Dermis blood vessel endothelial cell (primary cell): Measurements from ENCODE around the gene ZFAND3. TPM values are rescaled to one million over a fixed set of nuclear protein-coding genes. Genes with fewer than 3 reads are reported as not detected.

ENCODE experiments used
- DNase-seq: peaks from one replicate; pipeline ENCODE4 v3.0.0; 2010
- total RNA-seq: library from RNA; depleted of rRNA; stranded (reverse); fragments of >200 nt; gene quantifications from 2 replicates; pipeline ENCODE4 v1.2.3, GENCODE V29; 2014

The ZFAND3 gene
- total RNA-seq, 1 donor from 2014 or later = 16.7 TPM

DNA sequence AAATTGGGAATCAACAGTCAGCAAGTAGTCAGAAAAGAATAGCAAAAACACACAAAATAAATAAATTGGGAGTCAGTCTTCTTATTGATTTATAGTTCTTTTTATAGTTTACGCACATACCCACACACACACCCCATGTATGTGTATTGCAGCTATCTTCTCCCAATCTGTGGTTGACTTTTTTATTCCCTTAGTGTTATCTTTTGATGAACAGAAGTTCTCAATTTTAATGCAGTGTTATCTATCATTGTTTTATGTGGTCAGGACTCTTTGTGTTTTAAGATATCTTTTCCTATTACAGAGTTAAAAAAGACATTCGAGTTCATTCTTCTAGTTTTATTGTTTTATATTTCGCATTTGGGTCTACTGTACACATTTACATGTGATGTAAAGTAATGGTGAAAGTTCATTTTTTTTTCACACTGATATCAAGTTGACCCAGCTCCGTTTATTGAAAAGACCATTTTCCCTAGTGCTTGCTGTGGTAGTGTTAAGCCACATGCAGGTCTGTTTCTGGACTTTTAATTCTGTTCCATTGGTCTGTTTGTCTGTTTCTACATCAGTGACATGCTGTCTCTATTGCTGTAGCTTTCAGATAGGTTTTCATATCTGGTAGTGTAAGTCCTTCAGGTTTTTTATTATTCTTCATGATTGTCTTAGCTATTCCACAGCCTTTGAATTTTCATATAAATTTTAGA is 78.4 kb downstream of the ZFAND3 start:
- no peak for DNase-seq

DNA sequence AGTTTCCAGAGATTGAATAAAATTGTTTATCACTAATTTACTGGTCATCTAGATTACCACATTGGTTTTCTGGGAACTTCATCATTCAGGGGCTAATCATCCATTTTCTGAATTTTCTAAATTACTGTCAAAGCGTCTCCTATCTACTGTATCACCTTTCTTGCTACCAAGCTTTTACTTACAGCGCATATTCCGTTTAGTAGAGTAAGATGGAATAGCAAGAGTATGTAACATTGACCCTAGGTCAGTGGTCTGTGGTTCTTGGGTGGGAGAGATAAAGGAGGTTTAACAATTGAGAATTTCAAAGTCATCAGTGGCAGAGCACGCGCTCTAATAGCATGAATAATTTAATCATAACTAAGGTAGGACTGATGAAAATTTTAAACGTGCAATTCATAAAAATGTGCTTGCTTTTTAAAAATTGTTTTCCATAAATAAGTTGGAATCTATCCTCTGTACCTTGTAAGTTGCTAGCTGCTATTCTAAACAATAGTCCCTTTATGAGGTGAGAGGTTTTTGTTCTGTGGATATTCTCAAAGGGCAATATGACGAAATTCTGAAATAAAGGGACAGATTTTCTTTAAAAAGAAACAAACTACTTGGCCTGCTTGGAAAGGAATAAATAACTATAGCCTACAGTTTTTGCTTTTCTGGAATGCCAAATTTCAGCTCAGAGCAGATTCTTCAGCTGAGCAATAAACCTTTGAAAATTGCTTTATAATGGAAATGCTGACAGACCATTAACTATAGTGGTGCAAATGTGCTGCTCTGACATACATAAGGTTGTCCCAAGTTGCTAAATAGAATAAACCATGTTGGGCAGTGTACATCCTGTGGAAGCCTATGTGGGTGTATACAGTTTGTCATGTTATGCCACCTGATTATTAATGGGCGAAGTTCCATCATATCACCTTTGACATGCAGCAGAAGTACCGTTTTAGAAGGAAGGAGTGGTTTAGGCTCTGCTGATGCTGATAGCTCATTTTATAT is 84.1 kb downstream of the ZFAND3 start:
- no peak for DNase-seq

DNA sequence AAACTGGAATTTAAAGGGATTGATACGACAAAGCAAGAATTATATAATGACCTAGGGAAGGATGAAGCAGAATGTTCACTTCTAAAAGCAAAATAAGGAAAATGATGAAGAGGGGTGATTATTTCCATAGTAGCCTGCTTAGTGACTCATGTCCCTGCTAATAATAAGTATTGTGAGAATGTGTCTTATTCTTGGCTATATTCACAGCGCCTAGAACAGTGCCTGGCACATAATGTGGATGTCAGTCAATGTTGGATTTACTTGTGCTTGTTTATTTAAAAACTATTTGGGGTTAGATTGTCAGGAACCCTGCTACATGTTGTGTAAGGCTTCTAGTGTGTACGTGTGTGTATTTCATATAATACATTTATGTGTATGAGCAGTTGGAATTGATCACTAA is 85.1 kb downstream of the ZFAND3 start:
- DNase-seq = peak; percentile 24

DNA sequence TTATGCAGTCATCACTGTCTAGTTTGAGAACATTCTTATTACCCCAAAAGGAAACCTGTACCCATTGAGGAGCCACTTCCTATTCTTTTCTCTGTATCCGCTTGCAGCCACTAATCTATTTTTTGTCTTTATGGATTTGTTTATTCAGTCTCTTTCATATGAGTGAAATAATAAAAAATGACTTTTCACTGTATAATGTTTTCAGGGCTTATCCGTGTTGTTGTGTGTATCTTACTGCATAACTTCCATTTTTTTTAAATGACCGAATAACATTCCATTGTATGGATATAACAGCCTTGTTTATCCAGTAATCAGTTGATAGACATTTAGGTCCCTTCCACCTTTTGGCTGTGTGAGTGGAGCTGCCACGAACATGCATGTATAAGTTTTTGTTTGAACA is 86.6 kb downstream of the ZFAND3 start:
- DNase-seq = peak; percentile 47

GRCh38 chr6:37910998-37911397 is 91.5 kb downstream of the ZFAND3 start:
- DNase-seq = no peak

DNA sequence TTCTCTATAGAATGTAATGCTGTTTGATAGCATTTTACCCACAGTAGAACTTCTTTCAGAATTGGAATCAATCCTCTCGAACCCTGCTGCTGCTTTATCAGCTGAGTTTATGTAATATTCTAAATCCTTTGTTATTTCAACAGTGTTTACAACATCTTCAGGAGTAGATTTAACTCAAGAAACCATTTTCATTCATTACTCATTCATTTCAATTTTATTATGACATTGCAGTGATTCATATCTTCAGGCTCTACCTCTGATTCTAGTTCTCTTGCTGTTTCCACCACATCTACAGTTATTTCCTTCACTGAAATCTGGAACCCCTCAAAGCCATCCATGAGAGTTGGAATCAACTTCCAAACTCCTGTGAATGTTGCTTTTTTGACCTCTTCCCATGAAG is 93.7 kb downstream of the ZFAND3 start:
- no peak for DNase-seq

GRCh38 chr6:37915463-37915862 is 95.9 kb downstream of the ZFAND3 start:
- DNase-seq = no peak

- no peak for DNase-seq
Measured at GRCh38 chr6:37916149-37916548, 96.6 kb downstream of the ZFAND3 start.

DNA sequence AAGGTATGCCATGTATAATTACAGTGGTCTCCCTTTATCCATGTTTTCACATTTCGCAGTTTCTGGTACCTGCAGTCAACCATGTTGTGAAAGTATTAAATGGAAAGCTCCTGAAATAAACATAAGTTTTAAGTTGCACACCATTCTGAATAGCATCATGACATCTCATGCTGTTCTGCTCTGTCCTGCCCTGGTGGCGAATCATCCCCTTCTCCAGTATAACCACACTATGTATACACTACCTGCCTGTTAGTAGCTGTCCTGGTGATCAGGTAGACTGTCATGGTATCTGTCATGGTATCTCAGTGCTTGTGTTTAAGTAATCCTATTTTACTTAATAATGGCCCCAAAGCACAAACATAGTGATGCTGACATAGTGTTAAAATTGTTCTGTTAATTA is 97.1 kb downstream of the ZFAND3 start:
- DNase-seq = no peak

DNA sequence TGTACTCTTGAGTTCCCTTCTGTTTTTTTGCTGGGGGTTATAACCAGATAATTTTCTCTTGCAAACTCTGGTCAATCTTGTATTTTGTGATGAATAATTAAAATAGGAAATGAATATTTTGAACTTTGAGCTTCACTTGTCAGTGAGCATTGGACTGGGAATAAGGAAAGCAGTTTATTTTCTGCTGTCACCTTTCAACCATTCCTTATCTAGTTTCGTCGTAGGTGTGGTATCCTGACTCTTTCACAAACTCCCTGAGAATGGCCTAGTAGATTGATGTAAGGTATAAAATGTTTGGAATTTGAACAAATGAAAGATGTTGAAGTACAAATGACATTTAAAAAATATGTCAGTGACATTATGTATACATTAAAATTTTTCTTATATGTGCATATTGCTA is 98.0 kb downstream of the ZFAND3 start:
- no peak for DNase-seq

- DNase-seq = no peak
Measured at GRCh38 chr6:37919417-37920157, 100.1 kb downstream of the ZFAND3 start.

DNA sequence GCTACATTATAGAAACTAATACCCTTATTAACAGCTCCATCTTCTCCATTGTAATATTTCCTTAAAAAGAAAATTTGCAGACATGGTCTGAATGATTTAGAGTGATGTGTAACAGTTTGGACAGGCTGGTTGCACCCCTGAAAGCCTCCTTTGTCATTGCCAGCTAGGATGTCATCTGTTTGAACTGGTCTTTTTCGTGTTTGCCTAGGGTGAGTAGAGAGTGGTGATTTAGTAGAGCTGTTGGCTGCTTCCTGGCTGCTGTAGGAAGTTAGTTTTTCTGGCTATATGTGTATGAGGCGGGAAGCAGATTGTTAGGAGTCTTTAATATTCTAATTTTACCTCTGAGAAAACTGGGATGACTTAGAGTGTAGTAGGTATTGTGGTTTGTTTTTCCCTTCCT is 101.1 kb downstream of the ZFAND3 start:
- DNase-seq = no peak

DNA sequence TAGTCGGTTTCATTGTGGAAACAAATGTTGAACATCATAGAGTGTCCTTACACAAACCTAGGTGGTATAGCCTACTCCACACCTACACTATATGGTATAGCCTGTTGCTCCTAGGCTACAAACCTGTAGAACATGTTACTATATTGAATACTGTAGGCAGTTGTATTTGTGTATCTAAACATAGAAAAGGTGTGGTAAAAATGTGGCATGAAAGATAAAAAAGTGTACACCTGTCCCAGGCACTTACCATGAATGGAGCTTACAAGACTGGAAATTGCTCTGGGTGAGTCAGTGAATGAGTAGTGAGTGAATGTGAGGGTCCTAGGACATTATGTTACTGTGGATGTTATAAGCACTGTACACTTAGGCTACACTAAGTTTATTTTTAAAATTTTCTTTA is 103.0 kb downstream of the ZFAND3 start:
- no peak for DNase-seq

- no peak for DNase-seq
Measured at GRCh38 chr6:37923514-37923913, 104.0 kb downstream of the ZFAND3 start.

GRCh38 chr6:37926661-37927060 is 107.1 kb downstream of the ZFAND3 start:
- no peak for DNase-seq

DNA sequence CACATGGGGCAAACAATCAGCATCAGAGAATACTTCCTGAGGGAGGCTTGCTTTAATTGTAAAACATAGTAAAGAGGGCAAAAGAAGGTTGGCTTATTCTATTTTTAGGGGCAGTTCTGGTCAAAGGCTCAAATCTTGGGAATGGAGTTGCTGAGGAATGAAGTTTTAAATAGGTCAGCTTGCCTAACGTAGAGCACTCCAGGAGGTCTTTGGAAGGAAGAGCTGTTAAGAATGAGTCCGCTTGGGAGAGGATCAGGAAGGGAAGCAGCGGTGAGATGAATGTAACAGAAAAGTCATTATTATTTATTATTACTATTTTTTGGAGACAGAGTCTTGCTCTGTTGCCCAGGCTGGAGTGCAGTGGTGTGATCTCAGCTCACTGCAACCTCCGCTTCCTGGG is 108.7 kb downstream of the ZFAND3 start:
- no peak for DNase-seq

- no peak for DNase-seq
Measured at GRCh38 chr6:37930288-37930971, 110.9 kb downstream of the ZFAND3 start.

- no peak for DNase-seq
Measured at GRCh38 chr6:37931066-37931465, 111.5 kb downstream of the ZFAND3 start.

DNA sequence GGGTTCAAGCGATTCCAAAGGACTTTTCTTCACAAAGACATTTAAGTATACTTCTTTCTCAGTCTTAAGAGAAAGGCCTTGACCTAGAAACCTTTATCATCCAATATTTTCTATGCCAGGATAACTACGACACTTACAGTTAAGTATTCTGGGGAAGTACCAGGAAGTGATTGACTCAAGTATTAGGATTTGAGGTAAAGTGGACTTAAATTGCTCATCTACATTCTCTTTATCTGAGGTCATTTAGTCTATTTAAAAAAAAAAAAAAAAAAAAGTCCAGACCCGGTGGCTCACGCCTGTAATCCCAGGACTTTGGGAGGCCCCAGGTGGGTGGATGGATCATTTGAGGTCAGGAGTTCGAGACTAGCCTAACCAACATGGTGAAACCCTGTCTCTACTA is 114.7 kb downstream of the ZFAND3 start:
- no peak for DNase-seq

GRCh38 chr6:37936150-37936549 is 116.6 kb downstream of the ZFAND3 start:
- no peak for DNase-seq

DNA sequence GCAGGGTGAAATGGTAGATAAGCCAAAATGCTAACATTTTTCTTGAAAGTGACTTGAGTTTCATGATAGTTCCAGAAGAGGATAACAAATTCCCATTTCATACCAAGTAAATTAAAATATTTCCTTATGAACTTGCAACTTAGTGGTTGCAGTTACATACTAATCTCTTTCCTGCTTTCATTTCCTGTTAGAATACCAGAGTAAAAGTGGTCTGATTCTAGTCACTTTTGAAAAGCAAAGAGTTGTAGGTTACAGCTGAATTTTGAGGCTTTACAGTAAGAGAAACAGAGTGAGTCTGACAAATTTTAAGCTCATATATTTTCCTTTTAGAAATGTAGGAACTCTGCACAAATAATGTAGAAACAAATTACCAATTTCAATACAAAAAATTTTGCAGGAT is 117.4 kb downstream of the ZFAND3 start:
- DNase-seq = peak; percentile 17

DNA sequence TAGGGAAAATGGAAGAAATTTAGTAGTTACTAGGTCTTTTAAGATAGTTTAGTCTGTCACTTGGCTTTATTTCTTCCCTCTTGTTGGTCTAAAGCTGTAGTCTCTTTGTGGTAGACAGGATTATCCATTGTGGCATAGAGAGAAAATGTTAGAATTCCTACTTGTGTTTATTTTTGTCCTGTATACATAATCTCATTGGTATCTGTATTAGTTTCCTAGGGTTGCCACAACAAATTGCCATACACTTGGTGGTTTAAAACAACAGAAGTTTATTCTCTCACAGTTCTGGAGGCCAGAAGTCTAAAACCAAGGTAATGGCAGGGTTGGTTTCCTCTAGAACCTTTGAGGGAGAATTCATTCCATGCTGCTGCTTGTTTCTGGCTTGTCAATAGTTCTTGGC is 119.4 kb downstream of the ZFAND3 start:
- DNase-seq = no peak
